Right renal cortex interstitium (tissue), 3 donors: Measurements from ENCODE around the gene ENTHD1. TPM values are rescaled to one million over a fixed set of nuclear protein-coding genes. Genes with fewer than 3 reads are reported as not detected.
"Not testable (repeated sequence)": the region's sequence is repeated elsewhere in the genome, so short reads cannot be mapped to it uniquely, and the experiment has no call there.

Experiments
- DNase-seq, 3 donors: peaks; one replicate each; pipeline ENCODE4 v3.0.0-alpha.2; 2013; ENCODE audit warnings: low read depth in 3 of 3, low spot score in 2 of 3
- polyA plus RNA-seq, 3 donors: library from polyadenylated mRNA; unstranded; fragments of 120-200 nt; gene quantifications; one replicate each; pipeline ENCODE4 v1.2.1, GENCODE V29; 2013; ENCODE audit not compliant: insufficient read length in 3 of 3

Gene ENTHD1
- polyA plus RNA-seq, 3 donors: not detected

- DNase-seq: no peak
Measured at GRCh38 chr22:39735776-39736175, 157.8 kb downstream of the ENTHD1 start.

- DNase-seq: no peak
Measured at GRCh38 chr22:39734866-39735265, 158.7 kb downstream of the ENTHD1 start.

DNA sequence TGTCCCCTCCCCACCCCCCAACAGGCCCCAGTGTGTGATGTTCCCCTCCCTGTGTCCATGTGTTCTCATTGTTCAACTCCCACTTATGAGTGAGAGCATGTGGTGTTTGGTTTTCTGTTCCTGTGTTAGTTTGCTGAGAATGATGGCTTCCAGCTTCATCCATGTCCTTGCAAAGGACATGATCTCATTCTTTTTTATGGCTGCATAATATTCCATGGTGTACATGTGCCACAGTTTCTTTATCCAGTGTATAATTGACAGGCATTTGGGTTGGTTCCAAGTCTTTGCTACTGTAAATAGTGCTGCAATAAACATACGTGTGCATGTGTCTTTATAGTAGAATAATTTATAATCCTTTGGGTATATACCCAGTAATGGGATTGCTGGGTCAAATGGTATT is 159.5 kb downstream of the ENTHD1 start:
- DNase-seq: not testable (repeated sequence)

GRCh38 chr22:39733191-39733590 is 160.4 kb downstream of the ENTHD1 start:
- DNase-seq: no peak

GRCh38 chr22:39732625-39733024 is 160.9 kb downstream of the ENTHD1 start:
- no peak for DNase-seq

DNA sequence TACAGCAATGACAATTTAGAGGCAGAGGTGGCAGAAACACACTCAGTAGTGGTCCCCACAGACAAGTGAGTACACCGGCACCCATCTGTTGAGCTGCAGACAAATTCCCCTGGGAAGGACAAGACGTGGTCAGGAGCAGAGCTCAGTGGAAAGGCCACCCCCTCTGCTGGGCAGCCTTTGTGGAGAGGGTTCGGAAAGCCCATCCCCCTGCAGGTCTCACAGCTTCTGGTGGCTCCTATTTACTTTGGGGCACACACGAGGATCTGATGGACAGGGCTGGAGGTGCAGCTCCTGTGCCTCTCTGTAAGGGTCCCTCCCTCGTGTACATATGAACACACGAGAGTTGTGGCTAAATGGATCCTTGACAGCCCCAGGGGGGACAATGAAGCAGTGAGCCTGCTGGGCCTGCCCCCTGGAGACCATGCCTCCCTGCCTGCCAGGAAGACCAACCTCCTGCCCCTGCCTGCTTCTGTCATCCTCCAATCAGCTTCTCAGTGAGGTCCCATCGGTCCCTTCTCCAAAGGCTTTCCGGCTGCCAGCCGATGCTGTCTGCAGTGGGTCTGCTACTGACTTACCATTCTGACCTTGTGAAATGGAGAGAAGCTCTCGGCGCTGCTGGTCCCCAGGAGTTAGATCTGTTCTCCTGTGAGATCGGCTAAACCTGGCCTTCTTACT is 161.5 kb downstream of the ENTHD1 start:
- no peak for DNase-seq

DNA sequence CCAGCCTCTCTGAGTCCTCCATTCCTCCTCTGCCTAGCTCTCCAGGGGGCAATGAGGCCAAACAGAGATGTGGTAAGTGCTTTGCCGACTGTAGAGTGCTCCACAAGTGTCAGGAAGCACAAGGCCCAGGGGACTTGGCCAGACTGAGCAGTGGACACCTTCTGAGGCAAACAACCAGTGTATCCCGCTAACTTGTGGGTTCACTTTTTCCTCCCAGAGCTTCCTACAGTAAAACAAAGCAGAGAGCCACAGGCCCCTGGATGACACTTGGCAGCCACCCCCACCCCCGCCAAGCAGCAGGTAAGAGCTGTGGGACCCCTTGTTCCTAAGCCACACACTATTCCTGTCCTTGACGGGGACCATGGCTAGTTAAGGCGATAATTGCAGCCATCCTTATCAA is 162.1 kb downstream of the ENTHD1 start:
- DNase-seq: no peak

- no peak for DNase-seq
Measured at GRCh38 chr22:39729141-39729934, 164.2 kb downstream of the ENTHD1 start.

GRCh38 chr22:39728236-39728860 is 165.2 kb downstream of the ENTHD1 start:
- no peak for DNase-seq

- DNase-seq: no peak
Measured at GRCh38 chr22:39727541-39727940, 166.0 kb downstream of the ENTHD1 start.

DNA sequence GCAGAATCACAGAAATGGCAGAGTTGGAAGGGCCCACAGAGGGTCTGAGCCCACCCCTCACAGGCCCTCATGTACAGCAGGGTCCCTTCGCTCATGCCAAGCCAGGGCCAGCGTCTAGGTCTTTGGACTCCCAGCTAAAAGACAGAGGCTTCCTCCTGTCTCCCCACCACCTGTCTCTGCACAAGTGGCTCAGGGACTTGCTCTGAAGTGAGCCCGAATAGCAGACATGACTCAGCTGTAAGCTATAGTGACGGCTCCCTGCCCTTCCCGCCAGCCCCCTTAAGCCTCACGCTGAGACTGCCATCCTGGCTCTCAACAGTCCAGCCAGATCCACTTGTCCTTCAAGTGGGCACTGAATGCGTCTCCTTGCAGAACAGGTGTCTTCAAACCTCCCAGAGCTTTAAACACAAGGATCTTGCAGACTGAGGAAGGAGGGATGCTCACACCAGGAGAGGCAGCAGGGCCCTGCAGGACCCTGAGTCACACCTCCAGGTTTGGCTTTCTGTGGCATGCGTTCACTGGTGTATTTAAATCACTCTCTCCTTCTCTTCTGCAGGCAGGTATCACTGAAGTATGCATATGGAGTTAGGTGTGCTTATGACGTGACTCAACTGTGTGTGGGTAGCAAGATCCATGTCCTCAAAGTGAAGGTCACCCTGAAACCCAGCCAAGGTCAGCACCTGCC is 168.1 kb downstream of the ENTHD1 start:
- DNase-seq: no peak

DNA sequence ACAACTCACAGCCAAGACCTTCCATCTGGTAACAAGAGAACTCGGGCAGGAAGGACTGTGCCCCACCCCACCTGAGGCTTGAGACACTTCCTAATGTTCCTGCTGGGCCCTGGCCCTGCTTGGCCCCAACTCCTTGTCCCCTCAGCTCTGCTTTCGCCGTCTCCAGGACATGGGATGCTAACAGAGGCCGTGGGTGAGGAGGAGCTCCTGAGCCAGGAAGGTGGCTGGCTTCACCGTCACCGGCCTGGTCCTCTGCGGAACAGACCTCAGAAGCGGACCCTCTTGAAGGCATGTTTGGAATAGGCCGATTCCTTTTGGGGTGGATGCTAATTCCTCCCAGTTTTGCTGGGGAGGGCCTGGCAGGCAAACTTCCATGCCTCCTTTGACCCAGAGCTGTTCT is 168.7 kb downstream of the ENTHD1 start:
- DNase-seq: no peak

- DNase-seq: no peak
Measured at GRCh38 chr22:39724390-39724789, 169.2 kb downstream of the ENTHD1 start.

DNA sequence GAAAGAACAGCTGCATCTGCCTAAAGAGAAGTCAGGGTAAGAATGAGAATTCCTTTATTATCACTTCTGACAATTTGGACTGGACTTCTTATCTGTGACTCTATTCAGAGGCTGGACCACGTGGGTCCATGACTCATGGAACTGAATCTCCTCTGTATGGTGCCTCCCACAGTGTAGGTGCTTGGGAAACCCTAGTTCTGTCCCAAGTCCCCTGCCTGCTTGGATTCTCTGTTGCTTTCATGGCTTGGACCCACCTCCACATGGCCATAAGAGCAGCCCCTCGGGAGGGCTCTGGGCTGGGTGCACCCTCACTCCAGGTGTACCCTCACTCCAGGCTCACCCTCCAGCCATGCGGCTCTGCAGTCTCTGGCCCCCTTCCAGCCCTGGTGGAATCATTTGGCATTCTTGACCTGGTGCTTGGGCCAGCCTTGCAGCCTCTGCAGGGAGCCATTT is 169.6 kb downstream of the ENTHD1 start:
- no peak for DNase-seq

DNA sequence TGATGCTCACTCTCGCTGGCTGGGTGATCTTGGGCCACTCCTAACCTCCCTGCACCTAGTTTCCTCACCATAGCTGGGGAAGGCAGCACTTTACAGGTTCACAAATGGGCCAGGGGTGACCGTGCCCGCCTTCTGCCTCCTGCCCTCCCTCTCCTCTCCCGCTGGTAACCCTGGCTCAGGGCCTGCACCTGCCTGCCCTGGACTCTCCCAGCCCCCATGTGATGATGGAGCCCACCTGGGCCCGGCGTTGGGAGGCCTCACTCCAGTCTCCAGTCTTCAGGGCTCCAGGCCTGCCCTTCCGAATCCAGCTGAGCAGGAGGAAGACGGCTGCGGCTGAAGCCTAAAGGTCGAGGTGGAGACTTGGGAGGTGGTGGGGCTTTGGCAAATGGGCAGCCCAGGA is 170.1 kb downstream of the ENTHD1 start:
- no peak for DNase-seq

DNA sequence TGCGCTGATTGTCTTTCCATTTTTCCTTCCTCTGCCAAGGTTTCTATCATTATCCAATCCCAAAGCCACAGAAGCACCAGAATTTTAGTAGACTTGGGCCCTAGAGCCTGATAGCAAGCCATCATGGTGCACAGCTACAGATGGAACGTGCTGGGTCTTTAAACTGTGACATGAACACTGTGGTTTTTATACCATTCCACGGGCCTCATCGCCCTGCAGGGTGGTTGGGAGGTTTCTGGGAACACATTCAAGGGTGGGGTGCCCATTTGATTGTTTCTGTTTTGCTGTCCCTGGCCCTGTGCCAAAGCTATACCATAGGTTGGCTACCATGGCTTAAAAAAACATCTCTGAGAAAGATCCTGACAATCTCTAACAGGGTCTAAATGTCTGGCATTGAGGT is 171.1 kb downstream of the ENTHD1 start:
- DNase-seq: no peak

DNA sequence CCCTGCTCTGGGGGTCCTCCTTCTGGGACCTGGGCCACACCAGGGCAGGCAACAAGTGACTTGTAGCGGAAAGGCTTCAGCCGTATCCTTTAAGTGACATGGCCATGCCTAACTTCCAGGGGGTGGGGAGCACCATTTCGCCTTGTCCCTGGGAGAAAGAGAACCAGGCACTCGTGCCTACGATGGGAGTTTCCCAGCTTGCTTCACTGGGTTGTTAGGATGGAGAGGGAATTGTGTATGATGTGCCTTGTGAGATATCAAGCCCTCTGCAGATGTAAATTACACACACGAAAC is 171.6 kb downstream of the ENTHD1 start:
- no peak for DNase-seq

- no peak for DNase-seq
Measured at GRCh38 chr22:39721206-39722031, 172.1 kb downstream of the ENTHD1 start.

- no peak for DNase-seq
Measured at GRCh38 chr22:39719559-39720450, 173.8 kb downstream of the ENTHD1 start.
